HepG2 (cell line): ENCODE data around the gene HS3ST5.

Experiments used
- ATF3 ChIP-seq: sonication (generic); formaldehyde crosslinking; IDR thresholded peaks from 2 replicates; pipeline ENCODE4 v1.4.0; 2020; ENCODE audit warnings: missing genetic modification reagents
- ATF7-NPFF ChIP-seq: sonication (generic); formaldehyde crosslinking; IDR thresholded peaks from 2 replicates; pipeline ENCODE4 v1.8.1; 2023; ENCODE audit warnings: mild to moderate bottlenecking, low read depth, missing genetic modification reagents, moderate library complexity
- EEA1 ChIP-seq: sonication (generic); formaldehyde crosslinking; IDR thresholded peaks from 2 replicates; pipeline ENCODE4 v1.5.1; 2020; ENCODE audit warnings: mild to moderate bottlenecking, missing genetic modification reagents, borderline replicate concordance
- KDM4B ChIP-seq: sonication (generic); formaldehyde crosslinking; IDR thresholded peaks from 2 replicates; pipeline ENCODE4 v1.4.0; 2020; ENCODE audit warnings: missing genetic modification reagents
- SP1 ChIP-seq, 2 experiments: fragments of 450-650 bp in 1 of 2; sonication (generic) in 1 of 2; formaldehyde crosslinking in 1 of 2; IDR thresholded peaks; 2 replicates each; pipeline versions ENCODE4 v1.4.0 to v1.6.1; 2016 to 2020; ENCODE audit warnings: missing genetic modification reagents in 1 of 2
- SRSF9 ChIP-seq: fragments of 200-400 bp; formaldehyde crosslinking; IDR thresholded peaks from 2 replicates; pipeline ENCODE4 v1.6.1; 2018; ENCODE audit warnings: borderline replicate concordance, mild to moderate bottlenecking, low read depth, low read length; ENCODE audit not compliant: insufficient read depth, poor library complexity, severe bottlenecking
- TSC22D2 ChIP-seq: sonication (generic); formaldehyde crosslinking; IDR thresholded peaks from 2 replicates; pipeline ENCODE4 v1.5.1; 2020; ENCODE audit warnings: missing genetic modification reagents, mild to moderate bottlenecking, borderline replicate concordance
- TF ChIP-seq, protein P1 (sequence below): sonication (generic); formaldehyde crosslinking; IDR thresholded peaks from 2 replicates; pipeline ENCODE4 v1.5.0; 2020; ENCODE audit warnings: mild to moderate bottlenecking, missing genetic modification reagents, moderate library complexity

- TF ChIP-seq ATF3 (no peak), TSC22D2 (CRISPR knock-in tag) (no peak), EEA1 (CRISPR knock-in tag) (no peak), SP1 (IDR thresholded peaks at IDR 0.05) (no peak), SP1 (CRISPR knock-in tag; IDR thresholded peaks at IDR 0.05) (no peak), ATF7-NPFF (no peak), KDM4B (no peak), SRSF9 (no peak)
- TF ChIP-seq, protein P1, sequence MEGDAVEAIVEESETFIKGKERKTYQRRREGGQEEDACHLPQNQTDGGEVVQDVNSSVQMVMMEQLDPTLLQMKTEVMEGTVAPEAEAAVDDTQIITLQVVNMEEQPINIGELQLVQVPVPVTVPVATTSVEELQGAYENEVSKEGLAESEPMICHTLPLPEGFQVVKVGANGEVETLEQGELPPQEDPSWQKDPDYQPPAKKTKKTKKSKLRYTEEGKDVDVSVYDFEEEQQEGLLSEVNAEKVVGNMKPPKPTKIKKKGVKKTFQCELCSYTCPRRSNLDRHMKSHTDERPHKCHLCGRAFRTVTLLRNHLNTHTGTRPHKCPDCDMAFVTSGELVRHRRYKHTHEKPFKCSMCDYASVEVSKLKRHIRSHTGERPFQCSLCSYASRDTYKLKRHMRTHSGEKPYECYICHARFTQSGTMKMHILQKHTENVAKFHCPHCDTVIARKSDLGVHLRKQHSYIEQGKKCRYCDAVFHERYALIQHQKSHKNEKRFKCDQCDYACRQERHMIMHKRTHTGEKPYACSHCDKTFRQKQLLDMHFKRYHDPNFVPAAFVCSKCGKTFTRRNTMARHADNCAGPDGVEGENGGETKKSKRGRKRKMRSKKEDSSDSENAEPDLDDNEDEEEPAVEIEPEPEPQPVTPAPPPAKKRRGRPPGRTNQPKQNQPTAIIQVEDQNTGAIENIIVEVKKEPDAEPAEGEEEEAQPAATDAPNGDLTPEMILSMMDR (CRISPR knock-in tag), result no peak
These were observed 207.4 kb downstream of the HS3ST5 start for GRCh38 chr6:114135363-114135971.
